ENCODE measurements around the gene TECPR1. TPM values are rescaled to one million over a fixed set of nuclear protein-coding genes. Genes with fewer than 3 reads are reported as not detected.

TECPR1 gene
- total RNA-seq, 1 experiment from 2014 or later, result 12.9 TPM

- no peak overlapping the region for H3K4me3 Mint-ChIP-seq (ENCODE audit: low read depth, unreplicated experiment)
- no peak for DNase-seq
- TF ChIP-seq CTCF (IDR thresholded peaks at IDR 0.05; ENCODE audit: unreplicated experiment), result no peak
- intact Hi-C loops (cut with micrococcal nuclease; ENCODE audit: unreplicated experiment), result no loop called here
- no TSS peak for BruUV-seq (replicated peaks)
- H3K36me3 Mint-ChIP-seq (ENCODE audit: insufficient read depth, unreplicated experiment), result peaks cover 6% of the 10 kb centered on the region
- CTCF ChIA-PET, result no interaction called here
- no peaks in the 10 kb centered on the region for H3K9me3 Mint-ChIP-seq (ENCODE audit: low read depth, unreplicated experiment)
- no peaks in the 10 kb centered on the region for H3K4me1 Mint-ChIP-seq (ENCODE audit: low read depth, unreplicated experiment)
- H3K27me3 Mint-ChIP-seq (ENCODE audit: unreplicated experiment), result no peaks in the 10 kb centered on the region
- no peak overlapping the region for H3K27ac Mint-ChIP-seq (ENCODE audit: unreplicated experiment)
Observed at GRCh38 chr7:98228801-98229200, 23.2 kb downstream of the TECPR1 start.

- H3K36me3 Mint-ChIP-seq (ENCODE audit: insufficient read depth, unreplicated experiment), result peaks cover 6% of the 10 kb centered on the region
- no peak for DNase-seq
- H3K9me3 Mint-ChIP-seq (ENCODE audit: low read depth, unreplicated experiment), result no peaks in the 10 kb centered on the region
- H3K4me1 Mint-ChIP-seq (ENCODE audit: low read depth, unreplicated experiment), result no peaks in the 10 kb centered on the region
- intact Hi-C loops (cut with micrococcal nuclease; ENCODE audit: unreplicated experiment), result no loop called here
- H3K27ac Mint-ChIP-seq (ENCODE audit: unreplicated experiment), result no peak overlapping the region
- no peak for TF ChIP-seq CTCF (IDR thresholded peaks at IDR 0.05; ENCODE audit: unreplicated experiment)
- H3K27me3 Mint-ChIP-seq (ENCODE audit: unreplicated experiment), result no peaks in the 10 kb centered on the region
- CTCF ChIA-PET, result no interaction called here
- no TSS peak for BruUV-seq (replicated peaks)
- no peak overlapping the region for H3K4me3 Mint-ChIP-seq (ENCODE audit: low read depth, unreplicated experiment)
Observed at GRCh38 chr7:98227939-98228338, 24.1 kb downstream of the TECPR1 start.

GRCh38 chr7:98225913-98226614 is 26.0 kb downstream of the TECPR1 start:
- no peak overlapping the region for H3K27ac Mint-ChIP-seq (ENCODE audit: unreplicated experiment)

GRCh38 chr7:98224701-98225181 is 27.3 kb downstream of the TECPR1 start:
- intact Hi-C loops (cut with micrococcal nuclease; ENCODE audit: unreplicated experiment), result no loop called here
- BruUV-seq (replicated peaks), result no TSS peak
- Mint-ChIP-seq H3K9me3 (ENCODE audit: low read depth, unreplicated experiment) (no peaks in the 10 kb centered on the region), H3K36me3 (ENCODE audit: insufficient read depth, unreplicated experiment) (no peaks in the 10 kb centered on the region), H3K27me3 (ENCODE audit: unreplicated experiment) (no peaks in the 10 kb centered on the region), H3K4me3 (ENCODE audit: low read depth, unreplicated experiment) (no peak overlapping the region), H3K27ac (ENCODE audit: unreplicated experiment) (no peak overlapping the region), H3K4me1 (ENCODE audit: low read depth, unreplicated experiment) (no peaks in the 10 kb centered on the region)
- TF ChIP-seq CTCF (IDR thresholded peaks at IDR 0.05; ENCODE audit: unreplicated experiment), result no peak
- CTCF ChIA-PET, result no interaction called here
- no peak for DNase-seq

More at GRCh38 chr7:98225913-98226614, 26.0 kb downstream of the TECPR1 start:
- intact Hi-C loops (cut with micrococcal nuclease; ENCODE audit: unreplicated experiment), result no loop called here
- CTCF ChIA-PET, result no interaction called here
- Mint-ChIP-seq H3K4me1 (ENCODE audit: low read depth, unreplicated experiment) (no peaks in the 10 kb centered on the region), H3K27me3 (ENCODE audit: unreplicated experiment) (no peaks in the 10 kb centered on the region), H3K36me3 (ENCODE audit: insufficient read depth, unreplicated experiment) (peaks cover 6% of the 10 kb centered on the region), H3K9me3 (ENCODE audit: low read depth, unreplicated experiment) (no peaks in the 10 kb centered on the region), H3K4me3 (ENCODE audit: low read depth, unreplicated experiment) (no peak overlapping the region)
- DNase-seq, result no peak
- no TSS peak for BruUV-seq (replicated peaks)
- no peak for TF ChIP-seq CTCF (IDR thresholded peaks at IDR 0.05; ENCODE audit: unreplicated experiment)

All from Calu3 (cell line).